Nephron progenitor cell (in vitro differentiated cells): ENCODE measurements around the gene PLEKHM3.
"Not testable (repeated sequence)": the region's sequence is repeated elsewhere in the genome, so short reads cannot be mapped to it uniquely, and the experiment has no call there.

Source experiments
- DNase-seq: peaks from one replicate; pipeline ENCODE4 v3.0.0; 2021
- H3K27ac Mint-ChIP-seq: 2 replicates; pipeline ENCODE4 v1.8.0; 2021; ENCODE audit warnings: mild to moderate bottlenecking, moderate library complexity, mixed read lengths
- H3K27me3 Mint-ChIP-seq: 2 replicates; pipeline ENCODE4 v1.8.0; 2021; ENCODE audit warnings: mild to moderate bottlenecking, low read depth, mixed read lengths; ENCODE audit not compliant: poor library complexity
- H3K36me3 Mint-ChIP-seq: 2 replicates; pipeline ENCODE4 v1.8.0; 2021; ENCODE audit warnings: low read depth, mixed read lengths
- H3K4me1 Mint-ChIP-seq: 2 replicates; pipeline ENCODE4 v1.8.0; 2021; ENCODE audit warnings: mixed read lengths
- H3K4me3 Mint-ChIP-seq: 2 replicates; pipeline ENCODE4 v1.8.0; 2021; ENCODE audit warnings: mild to moderate bottlenecking, moderate library complexity, mixed read lengths
- H3K9me3 Mint-ChIP-seq: 2 replicates; pipeline ENCODE4 v1.8.0; 2021; ENCODE audit warnings: mild to moderate bottlenecking, moderate library complexity, mixed read lengths
- CTCF ChIP-seq: fragments of 200-600 bp; sonication (generic); IDR thresholded peaks from 2 replicates; pipeline ENCODE4 v1.5.0; 2021; ENCODE audit warnings: antibody characterized with exemption

The PLEKHM3 gene

GRCh38 chr2:208033701-208034502 is 8.6 kb upstream of the PLEKHM3 start:
- no peak overlapping the region for H3K27ac Mint-ChIP-seq
- peaks cover 30% of the 10 kb centered on the region for H3K27me3 Mint-ChIP-seq
- no peak for TF ChIP-seq CTCF
- H3K4me1 Mint-ChIP-seq: no peaks in the 10 kb centered on the region
- H3K36me3 Mint-ChIP-seq: no peaks in the 10 kb centered on the region
- H3K9me3 Mint-ChIP-seq: no peaks in the 10 kb centered on the region
- H3K4me3 Mint-ChIP-seq: no peak overlapping the region
- DNase-seq: no peak

- Mint-ChIP-seq H3K9me3 (no peaks in the 10 kb centered on the region), H3K36me3 (no peaks in the 10 kb centered on the region), H3K4me1 (no peaks in the 10 kb centered on the region), H3K27ac (no peak overlapping the region), H3K27me3 (peaks cover 31% of the 10 kb centered on the region), H3K4me3 (no peak overlapping the region)
- DNase-seq: no peak
- TF ChIP-seq CTCF: no peak
Measured at GRCh38 chr2:208031608-208032019, 6.3 kb upstream of the PLEKHM3 start.

GRCh38 chr2:208025814-208026184 is 472 bp upstream of the PLEKHM3 start:
- H3K4me3 Mint-ChIP-seq: peak overlapping the region; percentile 96
- H3K36me3 Mint-ChIP-seq: no peaks in the 10 kb centered on the region

GRCh38 chr2:208024091-208024490 is 1.2 kb downstream of the PLEKHM3 start:
- no peak for DNase-seq
- Mint-ChIP-seq H3K27me3 (peaks cover 7% of the 10 kb centered on the region), H3K4me3 (peak overlapping the region; percentile 96)

More at GRCh38 chr2:208025814-208026184, 472 bp upstream of the PLEKHM3 start:
- peaks cover 13% of the 10 kb centered on the region for H3K4me1 Mint-ChIP-seq
- DNase-seq: no peak
- H3K27ac Mint-ChIP-seq: peak overlapping the region; percentile 69
- no peaks in the 10 kb centered on the region for H3K9me3 Mint-ChIP-seq
- no peak for TF ChIP-seq CTCF
- H3K27me3 Mint-ChIP-seq: peaks cover 13% of the 10 kb centered on the region

GRCh38 chr2:208020253-208020652 is 5.1 kb downstream of the PLEKHM3 start:
- H3K4me1 Mint-ChIP-seq: peaks cover 8% of the 10 kb centered on the region
- H3K27me3 Mint-ChIP-seq: peaks cover 12% of the 10 kb centered on the region
- no peaks in the 10 kb centered on the region for H3K36me3 Mint-ChIP-seq
- no peaks in the 10 kb centered on the region for H3K9me3 Mint-ChIP-seq
- DNase-seq: no peak
- no peak for TF ChIP-seq CTCF
- no peak overlapping the region for H3K4me3 Mint-ChIP-seq
- no peak overlapping the region for H3K27ac Mint-ChIP-seq

More at GRCh38 chr2:208024091-208024490, 1.2 kb downstream of the PLEKHM3 start:
- no peak for TF ChIP-seq CTCF
- Mint-ChIP-seq H3K9me3 (no peaks in the 10 kb centered on the region), H3K4me1 (peaks cover 13% of the 10 kb centered on the region), H3K27ac (no peak overlapping the region), H3K36me3 (no peaks in the 10 kb centered on the region)

- not testable (repeated sequence) for H3K9me3 Mint-ChIP-seq, H3K4me3 Mint-ChIP-seq, H3K36me3 Mint-ChIP-seq, DNase-seq, H3K4me1 Mint-ChIP-seq
- peak overlapping the region; percentile 1 for H3K27ac Mint-ChIP-seq
- H3K27me3 Mint-ChIP-seq: peaks cover 12% of the 10 kb centered on the region
Measured at GRCh38 chr2:208018124-208018712, 7.1 kb downstream of the PLEKHM3 start.
